GM21367 (cell line): ENCODE measurements around the gene NLRP3.
"Not testable (repeated sequence)": the region's sequence is repeated elsewhere in the genome, so short reads cannot be mapped to it uniquely, and the experiment has no call there.

Source experiments
- ATAC-seq: cut with Tn5 transposase; IDR thresholded peaks from one replicate; pipeline ENCODE4 v1.9.1; 2021; ENCODE audit not compliant: unreplicated experiment

Gene NLRP3

DNA sequence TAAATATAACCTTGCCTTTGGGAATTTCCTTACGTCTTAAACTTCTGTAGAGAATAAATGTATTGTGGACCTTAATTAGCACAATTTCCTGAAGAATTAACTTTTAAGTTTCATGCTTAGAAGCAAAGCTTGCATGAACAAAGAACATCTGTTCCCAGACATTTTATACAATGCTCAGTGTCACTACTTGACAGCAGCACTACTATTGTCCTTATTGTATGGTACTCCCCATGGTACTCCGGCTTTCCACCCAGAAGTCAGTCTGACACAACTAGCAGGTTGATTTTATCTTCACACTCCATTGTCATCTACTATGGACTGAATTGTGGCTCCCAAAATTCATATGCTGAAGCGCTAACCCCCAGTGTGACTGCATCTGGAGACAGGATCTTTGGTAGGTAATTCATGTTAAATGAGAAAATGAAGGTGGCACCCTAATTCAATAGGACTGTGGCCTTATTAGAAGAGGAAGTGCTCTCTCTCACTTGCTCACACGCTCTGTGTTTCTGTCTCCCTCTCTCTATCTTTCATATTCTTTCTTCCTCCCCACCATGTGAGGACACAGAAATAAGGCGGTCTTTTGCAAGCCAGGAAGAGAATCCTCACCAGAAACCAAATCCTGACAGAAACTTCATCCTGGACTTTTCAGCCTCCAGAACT lies 52.6 kb downstream of the NLRP3 start:
- no peak for ATAC-seq

DNA sequence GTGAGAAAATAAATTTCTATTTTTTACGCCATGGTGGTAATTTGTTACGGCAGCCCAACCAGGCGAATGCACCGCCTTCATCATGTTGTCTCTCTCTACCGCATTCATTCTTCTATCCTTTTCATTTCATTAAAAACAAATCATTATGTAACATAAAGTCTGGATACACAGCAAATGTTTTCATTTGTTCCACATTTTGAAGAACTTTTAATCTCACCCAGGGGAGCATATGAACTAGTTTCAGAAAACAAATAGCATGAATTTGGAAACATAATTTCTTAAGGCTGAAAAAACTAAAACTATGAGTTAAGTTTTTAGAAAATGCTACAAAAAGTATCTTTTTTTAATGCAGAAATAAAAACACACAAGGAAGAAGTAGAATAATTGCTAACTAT lies 53.2 kb downstream of the NLRP3 start:
- no peak for ATAC-seq

DNA sequence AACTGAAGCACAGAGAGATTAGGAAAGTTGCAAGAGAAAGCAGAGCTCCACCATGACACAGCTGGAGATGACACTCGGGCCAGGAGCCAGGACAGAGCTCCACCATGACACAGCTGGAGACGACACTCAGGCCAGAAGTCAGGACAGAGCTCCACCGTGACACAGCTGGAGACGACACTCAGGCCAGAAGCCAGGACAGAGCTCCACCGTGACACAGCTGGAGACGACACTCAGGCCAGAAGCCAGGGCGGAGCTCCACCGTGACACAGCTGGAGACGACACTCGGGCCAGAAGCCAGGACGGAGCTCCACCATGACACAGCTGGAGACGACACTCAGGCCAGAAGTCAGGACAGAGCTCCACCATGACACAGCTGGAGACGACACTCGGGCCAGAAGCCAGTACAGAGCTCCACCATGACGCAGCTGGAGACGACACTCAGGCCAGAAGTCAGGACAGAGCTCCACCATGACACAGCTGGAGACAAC lies 55.0 kb downstream of the NLRP3 start:
- ATAC-seq: not testable (repeated sequence)

DNA sequence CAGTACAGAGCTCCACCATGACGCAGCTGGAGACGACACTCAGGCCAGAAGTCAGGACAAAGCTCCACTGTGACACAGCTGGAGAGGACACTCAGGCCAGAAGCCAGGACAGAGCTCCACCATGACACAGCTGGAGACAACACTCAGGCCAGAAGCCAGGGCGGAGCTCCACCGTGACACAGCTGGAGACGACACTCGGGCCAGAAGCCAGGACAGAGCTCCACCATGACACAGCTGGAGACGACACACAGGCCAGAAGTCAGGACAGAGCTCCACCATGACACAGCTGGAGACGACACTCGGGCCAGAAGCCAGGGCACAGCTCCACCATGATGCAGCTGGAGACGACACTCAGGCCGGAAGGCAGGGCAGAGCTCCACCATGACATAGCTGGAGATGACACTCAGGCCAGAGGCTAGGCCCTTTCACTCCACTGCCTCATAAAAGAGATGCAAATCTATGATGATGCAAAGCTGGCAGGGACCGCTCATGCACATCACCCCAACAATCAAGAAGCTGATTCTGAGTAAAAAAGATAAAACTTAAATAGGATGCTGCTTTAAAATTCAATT lies 55.6 kb downstream of the NLRP3 start:
- ATAC-seq: no peak

DNA sequence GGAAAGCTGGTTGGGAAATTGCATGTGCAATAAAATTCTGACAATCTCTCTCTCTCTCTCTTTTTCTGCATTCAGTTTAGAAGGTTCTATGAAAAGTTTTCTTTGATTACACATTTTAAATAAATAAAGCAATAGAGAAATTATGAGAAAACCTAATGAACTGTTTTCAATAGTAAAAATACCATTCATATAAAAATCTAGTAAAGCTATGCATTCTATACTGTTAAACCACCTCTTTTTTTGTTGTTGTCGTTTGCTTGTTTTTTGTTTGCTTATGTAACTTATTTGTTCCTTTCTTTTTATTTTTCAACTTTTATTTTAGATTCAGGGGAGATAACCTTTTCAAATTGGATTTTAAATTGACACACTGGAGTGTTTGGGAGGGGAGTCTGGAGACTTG lies 56.1 kb downstream of the NLRP3 start:
- no peak for ATAC-seq

DNA sequence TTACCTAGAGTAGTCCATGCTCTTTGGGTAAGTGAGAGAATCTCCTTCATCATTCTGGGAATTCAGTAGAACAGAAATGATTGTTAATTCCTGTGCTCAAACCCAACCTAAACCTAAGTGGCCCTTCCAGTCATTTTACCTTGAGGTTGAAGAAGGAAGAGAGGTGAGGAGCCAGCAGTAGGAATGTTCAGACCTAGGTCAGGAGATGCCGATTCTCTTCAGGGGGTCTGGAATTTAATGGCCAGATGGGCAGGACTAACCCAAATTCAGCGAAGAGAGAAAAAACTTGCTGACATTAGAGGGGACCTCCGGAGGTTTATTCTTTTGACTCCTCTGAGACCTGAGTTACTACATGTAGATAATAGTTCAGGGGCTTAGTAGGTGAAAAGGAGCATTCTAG lies 58.4 kb downstream of the NLRP3 start:
- no peak for ATAC-seq

DNA sequence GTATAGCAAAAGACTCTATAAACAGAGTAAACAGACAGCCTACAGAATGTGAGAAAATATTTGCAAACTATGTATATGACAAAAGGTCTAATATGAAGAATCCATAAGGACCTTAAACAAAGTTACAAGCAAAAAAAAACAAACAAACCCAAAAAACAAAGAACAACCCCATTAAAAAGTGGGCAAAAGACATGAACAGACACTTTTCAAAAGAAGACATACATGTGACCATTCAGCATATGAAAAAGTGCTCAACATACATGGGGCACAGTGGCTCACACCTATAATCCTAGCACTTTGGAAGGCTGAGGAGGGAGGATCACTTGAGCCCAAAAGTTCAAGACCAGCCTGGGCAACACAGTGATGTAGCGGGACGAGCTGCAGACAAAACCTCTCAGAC lies 59.8 kb downstream of the NLRP3 start:
- no peak for ATAC-seq

DNA sequence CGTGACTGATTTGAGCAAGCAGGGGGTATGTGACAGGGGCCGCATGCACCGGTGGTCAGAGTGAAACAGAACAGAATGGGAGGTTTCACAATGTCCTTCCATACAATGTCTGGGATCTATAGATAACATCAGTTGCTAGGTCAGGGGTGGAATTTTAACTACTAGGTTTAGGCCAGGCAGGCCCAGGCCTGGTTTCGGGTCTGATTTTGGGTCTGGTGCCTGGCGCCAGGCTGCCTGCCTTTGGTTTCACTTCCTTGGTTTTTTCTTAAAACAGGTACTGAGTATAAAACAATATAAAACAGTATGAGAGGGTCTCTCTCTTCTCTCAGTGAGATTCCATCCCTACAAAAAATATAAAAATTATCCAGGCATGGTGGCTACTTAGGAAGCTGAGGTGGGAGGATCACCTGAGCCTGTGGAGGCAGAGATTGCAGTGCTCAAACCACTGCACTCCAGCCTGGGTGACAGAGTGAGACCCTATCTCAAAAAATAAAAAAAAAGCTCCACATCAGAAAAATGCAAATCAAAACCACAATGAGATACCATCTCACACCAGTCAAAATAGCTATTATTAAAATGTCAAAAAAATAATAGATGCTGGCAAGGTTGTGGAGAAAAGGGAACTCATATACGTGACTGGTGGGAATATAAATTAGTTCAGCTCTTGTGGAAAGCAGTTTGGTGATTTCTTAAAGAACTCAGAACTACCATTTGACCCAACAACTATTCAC lies 60.5 kb downstream of the NLRP3 start:
- ATAC-seq: not testable (repeated sequence)

DNA sequence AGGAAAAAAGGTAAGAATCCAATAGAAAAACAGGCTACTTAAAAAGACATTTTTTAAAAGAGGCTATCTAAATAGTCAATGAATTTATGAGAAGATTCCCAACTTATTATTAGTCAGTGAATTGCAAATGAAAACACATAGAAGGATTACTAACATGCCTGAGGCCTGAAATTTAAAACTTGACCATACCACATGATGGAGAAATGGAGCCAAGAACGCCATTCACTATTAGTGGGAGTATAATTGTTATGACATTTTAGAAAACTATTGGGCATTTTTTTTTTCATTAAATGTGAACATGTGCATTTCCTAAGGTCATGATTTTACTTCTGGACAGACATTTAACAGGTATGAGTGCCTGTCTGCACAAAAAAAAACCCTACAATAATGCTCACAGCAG lies 66.8 kb downstream of the NLRP3 start:
- no peak for ATAC-seq

DNA sequence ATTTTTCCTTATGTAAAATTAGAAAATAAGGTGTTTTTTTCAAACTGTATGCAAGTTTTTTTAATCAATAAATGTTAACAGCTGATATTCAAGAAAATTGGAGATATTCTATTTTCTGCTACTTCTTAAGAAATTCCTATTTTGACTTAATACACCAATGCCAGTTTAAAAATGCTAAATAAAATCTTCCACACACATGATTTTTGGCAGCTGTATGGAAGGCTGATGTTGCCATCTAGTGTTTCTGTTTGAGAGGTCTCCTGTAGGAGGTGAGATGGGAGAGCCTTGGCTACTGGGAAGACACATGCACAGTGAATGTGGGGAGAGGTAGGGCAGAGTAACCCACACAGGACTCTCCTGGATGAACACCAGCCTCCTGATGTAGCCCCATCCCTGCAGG lies 71.1 kb downstream of the NLRP3 start:
- ATAC-seq: peak; percentile 89

DNA sequence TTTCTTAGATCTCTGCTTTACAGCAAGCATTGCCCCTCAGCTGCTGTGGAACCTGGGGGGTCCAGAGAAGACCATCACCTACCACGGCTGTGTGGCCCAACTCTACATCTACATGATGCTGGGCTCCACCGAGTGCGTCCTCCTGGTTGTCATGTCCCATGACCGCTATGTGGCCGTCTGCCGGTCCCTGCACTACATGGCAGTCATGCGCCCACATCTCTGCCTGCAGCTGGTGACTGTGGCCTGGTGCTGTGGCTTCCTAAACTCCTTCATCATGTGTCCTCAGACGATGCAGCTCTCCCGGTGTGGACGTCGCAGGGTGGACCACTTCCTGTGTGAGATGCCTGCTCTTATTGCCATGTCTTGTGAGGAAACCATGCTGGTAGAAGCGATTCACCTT lies 75.4 kb downstream of the NLRP3 start:
- no peak for ATAC-seq

DNA sequence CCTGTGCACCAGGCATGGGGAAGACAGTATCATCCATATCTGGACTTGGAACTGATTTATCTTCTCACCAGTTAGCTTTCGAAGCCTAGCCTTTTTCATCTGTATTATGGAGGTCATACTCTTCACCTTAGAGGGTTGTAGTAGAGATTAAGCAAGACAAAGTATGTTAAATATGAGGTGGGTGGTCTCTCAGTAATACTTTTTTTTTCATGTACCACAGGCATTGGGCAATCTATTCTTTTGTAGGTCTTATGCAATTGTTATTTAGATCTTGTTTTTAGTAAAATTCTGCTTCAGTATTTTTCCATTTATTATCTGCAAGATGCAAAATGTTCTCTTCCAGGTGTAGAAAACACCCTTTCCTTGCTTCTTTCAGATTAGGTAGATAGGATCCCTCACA lies 77.1 kb downstream of the NLRP3 start:
- no peak for ATAC-seq

DNA sequence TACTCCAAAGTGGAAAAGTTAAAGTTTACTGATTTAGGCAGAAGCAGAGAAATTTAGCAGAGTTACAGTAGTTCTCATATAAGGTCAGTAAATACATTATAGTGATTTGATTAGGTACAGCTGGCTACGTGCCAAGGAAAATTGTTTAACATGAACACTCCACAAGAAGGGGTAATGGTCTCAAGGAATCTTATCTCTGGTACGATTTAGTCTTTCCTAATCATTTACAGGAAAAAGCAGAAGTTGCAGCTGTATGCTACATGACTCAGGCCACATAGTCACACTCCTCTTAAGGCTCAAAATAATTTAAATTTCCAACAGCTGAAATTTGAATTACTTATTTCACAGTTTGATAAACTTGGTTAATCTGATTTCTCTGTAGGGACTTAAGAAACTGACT lies 78.8 kb downstream of the NLRP3 start:
- no peak for ATAC-seq

DNA sequence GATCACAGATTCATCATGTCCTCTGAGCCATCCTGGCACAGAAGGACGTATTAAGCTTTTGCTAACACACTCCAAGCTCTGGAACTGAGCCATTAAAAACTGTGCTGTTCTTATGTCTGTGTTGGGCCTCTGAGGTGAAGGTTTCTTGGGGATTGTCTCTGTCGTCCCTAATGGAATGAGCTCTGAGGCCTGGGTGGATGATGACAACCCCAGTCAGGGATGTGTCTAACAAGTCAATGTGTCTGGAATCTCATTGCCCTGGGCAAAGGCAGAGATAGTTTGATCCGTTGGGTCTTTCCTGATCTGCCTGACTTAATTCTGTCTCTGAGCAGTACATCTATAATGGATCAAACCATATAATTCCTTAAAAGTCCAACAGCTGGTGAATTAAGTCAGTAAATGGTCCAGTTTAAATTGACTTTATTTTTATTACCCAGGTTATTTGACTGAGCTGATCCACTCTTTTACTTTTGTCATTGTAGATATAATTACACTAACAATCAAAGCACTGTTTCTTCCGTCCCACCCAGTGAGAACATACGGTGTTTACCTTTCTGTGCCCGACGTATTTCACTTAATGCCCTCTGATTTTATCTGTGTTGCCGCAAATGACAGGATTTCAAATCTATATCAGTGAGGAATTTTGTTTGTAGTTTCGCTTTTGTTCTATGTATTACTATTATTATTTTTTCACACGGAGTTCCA lies 80.8 kb downstream of the NLRP3 start:
- ATAC-seq: no peak
